ENCODE measurements around the gene NOXO1. TPM values are rescaled to one million over a fixed set of nuclear protein-coding genes. Genes with fewer than 3 reads are reported as not detected.

NOXO1 gene
- total and polyA plus RNA-seq, 9 of the 15 experiments (the other 6 are each of a cell fraction or from before 2014, with no cell fraction given): not detected

DNA sequence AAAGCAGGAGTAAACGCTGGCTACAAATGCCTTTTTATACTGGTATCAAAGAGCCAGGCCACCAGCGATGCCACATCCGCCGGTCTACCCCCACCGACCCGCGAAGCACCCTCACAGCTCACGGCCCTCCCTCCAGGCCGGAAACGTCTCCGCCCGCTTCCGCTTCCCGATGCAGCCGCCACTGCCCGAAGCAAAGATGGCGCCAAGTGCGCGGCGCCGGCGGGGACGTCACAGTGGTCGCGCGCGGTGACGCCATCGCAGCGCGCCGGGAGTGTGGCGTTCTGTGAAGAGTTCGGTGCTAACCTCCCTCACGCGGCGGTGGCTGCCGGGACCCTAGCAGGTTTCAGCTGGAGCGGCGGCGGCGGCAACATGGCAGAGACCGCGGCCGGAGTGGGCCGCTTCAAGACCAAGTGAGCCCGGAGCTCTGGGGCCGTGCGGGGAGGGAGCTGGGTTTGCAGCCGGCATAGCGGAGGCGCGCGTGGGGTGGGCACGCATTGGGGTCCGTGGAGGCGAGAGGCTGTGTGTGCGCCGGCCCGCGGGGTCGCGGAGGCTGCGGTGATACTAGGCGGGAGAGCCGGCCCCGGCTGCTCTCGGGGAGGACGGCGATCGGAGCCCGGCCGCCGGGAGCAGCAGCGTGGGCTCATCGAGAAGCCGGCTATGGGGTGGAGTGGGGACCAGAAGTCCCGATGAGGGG lies 9.3 kb downstream of the NOXO1 start, which contains the start of gene TBL3 (continued):
- TF ChIP-seq, protein P1, sequence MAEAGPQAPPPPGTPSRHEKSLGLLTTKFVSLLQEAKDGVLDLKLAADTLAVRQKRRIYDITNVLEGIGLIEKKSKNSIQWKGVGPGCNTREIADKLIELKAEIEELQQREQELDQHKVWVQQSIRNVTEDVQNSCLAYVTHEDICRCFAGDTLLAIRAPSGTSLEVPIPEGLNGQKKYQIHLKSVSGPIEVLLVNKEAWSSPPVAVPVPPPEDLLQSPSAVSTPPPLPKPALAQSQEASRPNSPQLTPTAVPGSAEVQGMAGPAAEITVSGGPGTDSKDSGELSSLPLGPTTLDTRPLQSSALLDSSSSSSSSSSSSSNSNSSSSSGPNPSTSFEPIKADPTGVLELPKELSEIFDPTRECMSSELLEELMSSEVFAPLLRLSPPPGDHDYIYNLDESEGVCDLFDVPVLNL (CRISPR knock-in tag; IDR thresholded peaks at IDR 0.05; ENCODE audit: low read depth): peak; percentile 84; the same call in 1 of the 2 replicates
- TF ChIP-seq ZNF586 (CRISPR knock-in tag; conservative IDR thresholded peaks at IDR 0.05): no peak
- TF ChIP-seq HNRNPLL (IDR thresholded peaks at IDR 0.05; ENCODE audit: low read depth, low read length, poor library complexity, severe bottlenecking): peak; percentile 24
- peak; percentile 15; the same call in 1 of the 2 replicates for TF ChIP-seq TARDBP (IDR thresholded peaks at IDR 0.05)
- peak; percentile 99 for TF ChIP-seq KHSRP (IDR thresholded peaks at IDR 0.05)
- TF ChIP-seq, protein P2, sequence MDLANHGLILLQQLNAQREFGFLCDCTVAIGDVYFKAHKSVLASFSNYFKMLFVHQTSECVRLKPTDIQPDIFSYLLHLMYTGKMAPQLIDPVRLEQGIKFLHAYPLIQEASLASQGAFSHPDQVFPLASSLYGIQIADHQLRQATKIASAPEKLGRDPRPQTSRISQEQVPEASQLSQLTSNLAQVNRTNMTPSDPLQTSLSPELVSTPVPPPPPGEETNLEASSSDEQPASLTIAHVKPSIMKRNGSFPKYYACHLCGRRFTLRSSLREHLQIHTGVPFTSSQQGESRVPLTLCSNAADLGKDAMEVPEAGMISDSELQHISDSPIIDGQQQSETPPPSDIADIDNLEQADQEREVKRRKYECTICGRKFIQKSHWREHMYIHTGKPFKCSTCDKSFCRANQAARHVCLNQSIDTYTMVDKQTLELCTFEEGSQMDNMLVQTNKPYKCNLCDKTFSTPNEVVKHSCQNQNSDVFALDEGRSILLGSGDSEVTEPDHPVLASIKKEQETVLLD (IDR thresholded peaks at IDR 0.05): no peak
- TF ChIP-seq, protein P3, sequence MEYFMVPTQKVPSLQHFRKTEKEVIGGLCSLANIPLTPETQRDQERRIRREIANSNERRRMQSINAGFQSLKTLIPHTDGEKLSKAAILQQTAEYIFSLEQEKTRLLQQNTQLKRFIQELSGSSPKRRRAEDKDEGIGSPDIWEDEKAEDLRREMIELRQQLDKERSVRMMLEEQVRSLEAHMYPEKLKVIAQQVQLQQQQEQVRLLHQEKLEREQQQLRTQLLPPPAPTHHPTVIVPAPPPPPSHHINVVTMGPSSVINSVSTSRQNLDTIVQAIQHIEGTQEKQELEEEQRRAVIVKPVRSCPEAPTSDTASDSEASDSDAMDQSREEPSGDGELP (CRISPR knock-in tag; IDR thresholded peaks at IDR 0.05; ENCODE audit: borderline replicate concordance): peak; percentile 96
- TF ChIP-seq, protein P4, sequence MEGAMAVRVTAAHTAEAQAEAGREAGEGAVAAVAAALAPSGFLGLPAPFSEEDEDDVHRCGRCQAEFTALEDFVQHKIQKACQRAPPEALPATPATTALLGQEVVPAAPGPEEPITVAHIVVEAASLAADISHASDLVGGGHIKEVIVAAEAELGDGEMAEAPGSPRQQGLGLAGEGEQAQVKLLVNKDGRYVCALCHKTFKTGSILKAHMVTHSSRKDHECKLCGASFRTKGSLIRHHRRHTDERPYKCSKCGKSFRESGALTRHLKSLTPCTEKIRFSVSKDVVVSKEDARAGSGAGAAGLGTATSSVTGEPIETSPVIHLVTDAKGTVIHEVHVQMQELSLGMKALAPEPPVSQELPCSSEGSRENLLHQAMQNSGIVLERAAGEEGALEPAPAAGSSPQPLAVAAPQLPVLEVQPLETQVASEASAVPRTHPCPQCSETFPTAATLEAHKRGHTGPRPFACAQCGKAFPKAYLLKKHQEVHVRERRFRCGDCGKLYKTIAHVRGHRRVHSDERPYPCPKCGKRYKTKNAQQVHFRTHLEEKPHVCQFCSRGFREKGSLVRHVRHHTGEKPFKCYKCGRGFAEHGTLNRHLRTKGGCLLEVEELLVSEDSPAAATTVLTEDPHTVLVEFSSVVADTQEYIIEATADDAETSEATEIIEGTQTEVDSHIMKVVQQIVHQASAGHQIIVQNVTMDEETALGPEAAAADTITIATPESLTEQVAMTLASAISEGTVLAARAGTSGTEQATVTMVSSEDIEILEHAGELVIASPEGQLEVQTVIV (CRISPR knock-in tag; IDR thresholded peaks at IDR 0.05; ENCODE audit: borderline replicate concordance): no peak
- TF ChIP-seq NRF1 (conservative IDR thresholded peaks at IDR 0.05 in 1 of 2, IDR thresholded peaks at IDR 0.05 in 1 of 2): peak; percentile 33 to 57
- TF ChIP-seq, protein P5, sequence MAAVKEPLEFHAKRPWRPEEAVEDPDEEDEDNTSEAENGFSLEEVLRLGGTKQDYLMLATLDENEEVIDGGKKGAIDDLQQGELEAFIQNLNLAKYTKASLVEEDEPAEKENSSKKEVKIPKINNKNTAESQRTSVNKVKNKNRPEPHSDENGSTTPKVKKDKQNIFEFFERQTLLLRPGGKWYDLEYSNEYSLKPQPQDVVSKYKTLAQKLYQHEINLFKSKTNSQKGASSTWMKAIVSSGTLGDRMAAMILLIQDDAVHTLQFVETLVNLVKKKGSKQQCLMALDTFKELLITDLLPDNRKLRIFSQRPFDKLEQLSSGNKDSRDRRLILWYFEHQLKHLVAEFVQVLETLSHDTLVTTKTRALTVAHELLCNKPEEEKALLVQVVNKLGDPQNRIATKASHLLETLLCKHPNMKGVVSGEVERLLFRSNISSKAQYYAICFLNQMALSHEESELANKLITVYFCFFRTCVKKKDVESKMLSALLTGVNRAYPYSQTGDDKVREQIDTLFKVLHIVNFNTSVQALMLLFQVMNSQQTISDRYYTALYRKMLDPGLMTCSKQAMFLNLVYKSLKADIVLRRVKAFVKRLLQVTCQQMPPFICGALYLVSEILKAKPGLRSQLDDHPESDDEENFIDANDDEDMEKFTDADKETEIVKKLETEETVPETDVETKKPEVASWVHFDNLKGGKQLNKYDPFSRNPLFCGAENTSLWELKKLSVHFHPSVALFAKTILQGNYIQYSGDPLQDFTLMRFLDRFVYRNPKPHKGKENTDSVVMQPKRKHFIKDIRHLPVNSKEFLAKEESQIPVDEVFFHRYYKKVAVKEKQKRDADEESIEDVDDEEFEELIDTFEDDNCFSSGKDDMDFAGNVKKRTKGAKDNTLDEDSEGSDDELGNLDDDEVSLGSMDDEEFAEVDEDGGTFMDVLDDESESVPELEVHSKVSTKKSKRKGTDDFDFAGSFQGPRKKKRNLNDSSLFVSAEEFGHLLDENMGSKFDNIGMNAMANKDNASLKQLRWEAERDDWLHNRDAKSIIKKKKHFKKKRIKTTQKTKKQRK (IDR thresholded peaks at IDR 0.05; ENCODE audit: borderline replicate concordance, low read depth, low read length): no peak
- TF ChIP-seq, protein P6, sequence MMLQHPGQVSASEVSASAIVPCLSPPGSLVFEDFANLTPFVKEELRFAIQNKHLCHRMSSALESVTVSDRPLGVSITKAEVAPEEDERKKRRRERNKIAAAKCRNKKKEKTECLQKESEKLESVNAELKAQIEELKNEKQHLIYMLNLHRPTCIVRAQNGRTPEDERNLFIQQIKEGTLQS (IDR thresholded peaks at IDR 0.05): peak; percentile 56; the same call in 1 of the 2 replicates
- TF ChIP-seq, protein P6 (CRISPR knock-in tag; conservative IDR thresholded peaks at IDR 0.05): no peak
- no peak for TF ChIP-seq SLC30A9 (CRISPR knock-in tag; IDR thresholded peaks at IDR 0.05)
- no peak for TF ChIP-seq TRIM28 (IDR thresholded peaks at IDR 0.05)
- TF ChIP-seq NCOR1 (IDR thresholded peaks at IDR 0.05): peak; percentile 27; the same call in 1 of the 2 replicates
- peak; percentile 87 for TF ChIP-seq ZBTB17 (CRISPR knock-in tag; IDR thresholded peaks at IDR 0.05)
- TF ChIP-seq MCM2 (IDR thresholded peaks at IDR 0.05; ENCODE audit: low read depth): no peak

All from K562 (cell line).